DND-41 (cell line): Measurements from ENCODE around the gene KCNJ13.

Experiments used
- EZH2 ChIP-seq: IDR thresholded peaks from 3 replicates; pipeline ENCODE4 v1.6.1; 2012; ENCODE audit warnings: borderline replicate concordance, low read depth, mild to moderate bottlenecking, moderate library complexity, low read length, inconsistent platforms; ENCODE audit not compliant: severe bottlenecking
- TF ChIP-seq, protein P1 (sequence below): IDR thresholded peaks from 2 replicates; pipeline ENCODE4 v1.5.1; 2012; ENCODE audit warnings: borderline replicate concordance, low read length, moderate library complexity, mild to moderate bottlenecking; ENCODE audit not compliant: poor library complexity, severe bottlenecking; ENCODE audit errors: extremely low read depth

- TF ChIP-seq, protein P1, sequence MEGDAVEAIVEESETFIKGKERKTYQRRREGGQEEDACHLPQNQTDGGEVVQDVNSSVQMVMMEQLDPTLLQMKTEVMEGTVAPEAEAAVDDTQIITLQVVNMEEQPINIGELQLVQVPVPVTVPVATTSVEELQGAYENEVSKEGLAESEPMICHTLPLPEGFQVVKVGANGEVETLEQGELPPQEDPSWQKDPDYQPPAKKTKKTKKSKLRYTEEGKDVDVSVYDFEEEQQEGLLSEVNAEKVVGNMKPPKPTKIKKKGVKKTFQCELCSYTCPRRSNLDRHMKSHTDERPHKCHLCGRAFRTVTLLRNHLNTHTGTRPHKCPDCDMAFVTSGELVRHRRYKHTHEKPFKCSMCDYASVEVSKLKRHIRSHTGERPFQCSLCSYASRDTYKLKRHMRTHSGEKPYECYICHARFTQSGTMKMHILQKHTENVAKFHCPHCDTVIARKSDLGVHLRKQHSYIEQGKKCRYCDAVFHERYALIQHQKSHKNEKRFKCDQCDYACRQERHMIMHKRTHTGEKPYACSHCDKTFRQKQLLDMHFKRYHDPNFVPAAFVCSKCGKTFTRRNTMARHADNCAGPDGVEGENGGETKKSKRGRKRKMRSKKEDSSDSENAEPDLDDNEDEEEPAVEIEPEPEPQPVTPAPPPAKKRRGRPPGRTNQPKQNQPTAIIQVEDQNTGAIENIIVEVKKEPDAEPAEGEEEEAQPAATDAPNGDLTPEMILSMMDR, result no peak
- TF ChIP-seq EZH2, result no peak
Measured at GRCh38 chr2:232757905-232758304, 18.5 kb downstream of the KCNJ13 start.
